Spinal cord (tissue), 10 donors: Measurements from ENCODE around the gene NPLOC4. TPM values are rescaled to one million over a fixed set of nuclear protein-coding genes. Genes with fewer than 3 reads are reported as not detected.

Experiments used
- DNase-seq, 6 donors: peaks; one replicate each; pipeline versions ENCODE4 v3.0.0 to v3.0.0-alpha.2; 2013 to 2015; ENCODE audit warnings: low spot score in 6 of 6, low read depth in 4 of 6
- H3K27ac ChIP-seq: one replicate; pipeline ENCODE4 v1.5.1; 2013; ENCODE audit warnings: low read depth, low read length, control low read depth
- H3K27me3 ChIP-seq: one replicate; pipeline ENCODE4 v1.6.1; 2013; ENCODE audit warnings: low read length; ENCODE audit not compliant: control insufficient read depth, insufficient read depth
- H3K36me3 ChIP-seq: one replicate; pipeline ENCODE4 v1.6.1; 2013; ENCODE audit warnings: low read length; ENCODE audit not compliant: control insufficient read depth, insufficient read depth
- H3K4me1 ChIP-seq: one replicate; pipeline ENCODE4 v1.6.1; 2013; ENCODE audit warnings: low read length; ENCODE audit not compliant: control insufficient read depth, insufficient read depth
- H3K4me3 ChIP-seq: one replicate; pipeline ENCODE4 v1.5.1; 2013; ENCODE audit warnings: low read depth, low read length, control low read depth
- H3K9me3 ChIP-seq: one replicate; pipeline ENCODE4 v1.6.1; 2013; ENCODE audit warnings: low read length; ENCODE audit not compliant: control insufficient read depth, insufficient read depth
- WGBS: methylation state at CpG from one replicate; pipeline ENCODE4 v1.1.5; 2013; ENCODE audit warnings: missing lambda C conversion rate; ENCODE audit not compliant: insufficient coverage; 5-methylcytosine and 5-hydroxymethylcytosine counted together
- long read RNA-seq, 4 donors: transcript quantifications; one replicate each; lab custom pipeline, GENCODE V29; 2026
- polyA plus RNA-seq, 2 donors: library from polyadenylated mRNA; unstranded; fragments of 120-200 nt; gene quantifications; one replicate each; pipeline ENCODE4 v1.2.1, GENCODE V29; 2013; ENCODE audit not compliant: insufficient read length in 2 of 2
- total RNA-seq, 2 donors: library from RNA; depleted of rRNA in 1 of 2; stranded (reverse); fragments of 120-200 nt in 1 of 2; fragments of >200 nt in 1 of 2; gene quantifications; one replicate each; pipeline versions ENCODE4 v1.2.3 to v1.2.4, GENCODE V29; 2013 to 2014
- donor health status: healthy.

NPLOC4 gene
- total RNA-seq, result 10 to 100 TPM; 38.8 to 40.1 TPM
- polyA plus RNA-seq, result 10 to 100 TPM; 46.0 to 60.6 TPM
- long read RNA-seq, donor 1, full-length matches to known transcripts, result 6 of 31 reads
- long read RNA-seq, donor 1, partial matches to known transcripts, result 25 of 31 reads
- long read RNA-seq, donor 1, other reads (novel, unspliced or antisense), result 0 of 31 reads
- long read RNA-seq, donor 2, full-length matches to known transcripts, result 4 of 9 reads
- long read RNA-seq, donor 2, partial matches to known transcripts, result 5 of 9 reads
- long read RNA-seq, donor 2, other reads (novel, unspliced or antisense), result 0 of 9 reads
- long read RNA-seq, donor 3, full-length matches to known transcripts, result 1 of 1 reads
- long read RNA-seq, donor 3, partial matches to known transcripts, result 0 of 1 reads
- long read RNA-seq, donor 3, other reads (novel, unspliced or antisense), result 0 of 1 reads
- long read RNA-seq, donor 4, full-length matches to known transcripts, result 4 of 12 reads
- long read RNA-seq, donor 4, partial matches to known transcripts, result 8 of 12 reads
- long read RNA-seq, donor 4, other reads (novel, unspliced or antisense), result 0 of 12 reads

GRCh38 chr17:81636505-81637288, at the start of gene NPLOC4, which contains the start of gene TSPAN10:
Gene NPLOC4, minus strand, starts transcription at chr17:81637112. Its CDS starts 182 bp downstream, at chr17:81636930.
Gene TSPAN10, plus strand, starts transcription at chr17:81637196. Its CDS starts 5,217 bp downstream, at chr17:81642413.
- Histone ChIP-seq H3K36me3 (peaks cover 3% of the 10 kb centered on the region), H3K27me3 (no peaks in the 10 kb centered on the region), H3K27ac (peak within 1 kb of the TSS; percentile 69), H3K4me3 (peak within 1 kb of the TSS; percentile 92), H3K4me1 (peaks cover 18% of the 10 kb centered on the region), H3K9me3 (no peaks in the 10 kb centered on the region)
- WGBS, result under 1% methylated on average over 75 of the region's 77 CpGs
- DNase-seq, result peak; percentile 69 to 95 (median 79)

DNA sequence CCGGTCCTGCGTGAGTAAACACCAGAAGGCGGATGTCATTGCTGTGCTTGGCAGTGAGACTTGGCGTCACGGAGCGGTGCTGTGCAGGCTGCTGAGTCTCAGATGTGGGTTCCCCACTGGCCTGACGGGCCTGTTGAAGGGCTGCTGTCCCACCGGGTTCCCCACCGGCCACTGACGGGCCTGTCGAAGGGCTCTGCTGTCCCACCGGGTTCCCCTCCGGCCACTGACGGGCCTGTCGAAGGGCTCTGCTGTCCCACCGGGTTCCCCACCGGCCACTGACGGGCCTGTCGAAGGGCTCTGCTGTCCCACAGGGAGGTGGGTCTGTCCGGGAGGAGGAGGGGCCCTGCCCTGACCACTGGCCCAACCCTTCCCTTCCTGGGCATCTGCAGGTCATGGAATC, 49.7 kb upstream of the NPLOC4 start:
- H3K9me3 ChIP-seq, result no peaks in the 10 kb centered on the region
- no peaks in the 10 kb centered on the region for H3K27me3 ChIP-seq
- H3K4me1 ChIP-seq, result peaks cover 34% of the 10 kb centered on the region
- peaks cover 72% of the 10 kb centered on the region for H3K36me3 ChIP-seq
- 95% methylated on average over 20 of the region's 20 CpGs for WGBS
- no peak overlapping the region for H3K4me3 ChIP-seq
- no peak overlapping the region for H3K27ac ChIP-seq
- DNase-seq, result no peak

DNA sequence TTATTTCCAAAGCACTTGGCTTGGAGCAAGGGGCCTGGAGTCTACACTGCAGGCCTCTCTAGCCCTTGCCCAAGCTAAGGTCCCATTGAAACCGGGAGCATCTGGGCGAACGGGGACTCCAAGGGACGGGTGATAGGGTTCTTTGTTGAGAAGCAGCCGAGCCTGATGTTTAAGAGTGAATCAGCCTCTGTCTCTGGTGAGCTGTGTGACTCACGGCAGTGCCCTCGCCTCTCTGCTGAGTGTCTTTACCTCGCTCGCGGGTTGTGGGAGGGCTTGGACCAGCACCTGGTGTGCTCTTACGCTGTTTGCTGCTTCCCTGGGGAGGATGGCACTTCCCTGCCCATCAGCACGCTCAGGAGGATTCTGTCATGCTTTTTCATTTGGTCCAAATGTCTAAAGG, 48.2 kb upstream of the NPLOC4 start:
- Histone ChIP-seq H3K27ac (no peak overlapping the region), H3K36me3 (peaks cover 72% of the 10 kb centered on the region), H3K4me1 (peaks cover 37% of the 10 kb centered on the region), H3K27me3 (no peaks in the 10 kb centered on the region), H3K9me3 (no peaks in the 10 kb centered on the region), H3K4me3 (no peak overlapping the region)
- 74% methylated on average over 12 of the region's 12 CpGs for WGBS
- no peak for DNase-seq

DNA sequence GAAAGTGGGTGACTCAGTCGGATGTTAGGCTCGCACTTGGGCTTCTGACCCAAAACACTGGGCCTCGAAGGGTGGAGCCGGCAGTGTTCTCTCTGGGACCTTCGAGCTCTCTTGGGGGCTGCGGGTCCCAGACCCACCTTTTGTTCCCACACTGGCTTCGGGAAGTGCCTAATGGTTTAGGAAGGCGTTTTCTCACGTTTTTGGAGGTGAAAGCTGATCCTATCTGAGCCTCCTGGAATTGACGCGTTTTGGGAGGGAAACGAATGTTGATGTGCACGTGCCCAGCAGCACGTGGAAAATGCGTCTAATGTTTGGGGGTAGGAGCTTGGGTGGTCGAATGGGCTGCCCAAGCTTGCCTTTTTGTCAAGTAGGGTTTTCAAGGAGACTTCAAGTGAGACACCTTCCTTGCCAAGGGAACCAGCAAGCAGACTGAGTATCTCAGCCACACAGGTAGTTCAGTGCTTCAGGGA, 47.6 kb upstream of the NPLOC4 start:
- no peak for DNase-seq
- H3K4me3 ChIP-seq, result peak overlapping the region; percentile 97
- H3K4me1 ChIP-seq, result peaks cover 37% of the 10 kb centered on the region
- H3K36me3 ChIP-seq, result peaks cover 72% of the 10 kb centered on the region
- no peaks in the 10 kb centered on the region for H3K9me3 ChIP-seq
- H3K27ac ChIP-seq, result no peak overlapping the region
- 8% methylated on average over 16 of the region's 16 CpGs for WGBS
- no peaks in the 10 kb centered on the region for H3K27me3 ChIP-seq

GRCh38 chr17:81683584-81684441, 46.9 kb upstream of the NPLOC4 start, which contains the start of the genes ARL16 and HGS:
Gene ARL16, minus strand, starts transcription at chr17:81683797. Its CDS starts 44 bp downstream, at chr17:81683753.
Gene HGS, plus strand, starts transcription at chr17:81684011. Its CDS starts 56 bp downstream, at chr17:81684067.
- Histone ChIP-seq H3K4me1 (peaks cover 37% of the 10 kb centered on the region), H3K27ac (peak within 1 kb of the TSS; percentile 67), H3K27me3 (no peaks in the 10 kb centered on the region), H3K36me3 (peaks cover 70% of the 10 kb centered on the region), H3K4me3 (peak within 1 kb of the TSS; percentile 97), H3K9me3 (no peaks in the 10 kb centered on the region)
- peak; percentile 96 to 100 (median 99) for DNase-seq
- under 1% methylated on average over 112 of the region's 112 CpGs for WGBS

DNA sequence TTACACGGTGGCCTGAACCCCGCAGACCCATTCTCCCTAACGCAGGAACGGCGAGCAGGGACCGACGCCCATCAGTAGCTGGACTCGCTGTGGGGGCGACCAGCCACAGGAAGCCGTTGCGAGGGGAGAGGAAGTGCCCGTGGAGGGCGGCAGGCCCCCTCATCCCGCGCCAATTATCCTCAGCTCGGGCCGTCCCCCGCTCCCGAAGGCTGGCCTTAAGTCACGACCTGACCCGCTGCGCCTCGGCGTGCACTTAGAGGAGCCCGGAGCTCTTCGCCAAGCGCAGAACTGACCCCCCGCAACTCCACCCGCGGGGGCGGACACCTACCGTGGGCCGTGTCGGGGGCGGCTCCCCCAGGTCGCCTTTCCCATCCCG, 46.3 kb upstream of the NPLOC4 start:
- H3K4me1 ChIP-seq, result peaks cover 37% of the 10 kb centered on the region
- DNase-seq, result no peak
- peak overlapping the region; percentile 67 for H3K27ac ChIP-seq

DNA sequence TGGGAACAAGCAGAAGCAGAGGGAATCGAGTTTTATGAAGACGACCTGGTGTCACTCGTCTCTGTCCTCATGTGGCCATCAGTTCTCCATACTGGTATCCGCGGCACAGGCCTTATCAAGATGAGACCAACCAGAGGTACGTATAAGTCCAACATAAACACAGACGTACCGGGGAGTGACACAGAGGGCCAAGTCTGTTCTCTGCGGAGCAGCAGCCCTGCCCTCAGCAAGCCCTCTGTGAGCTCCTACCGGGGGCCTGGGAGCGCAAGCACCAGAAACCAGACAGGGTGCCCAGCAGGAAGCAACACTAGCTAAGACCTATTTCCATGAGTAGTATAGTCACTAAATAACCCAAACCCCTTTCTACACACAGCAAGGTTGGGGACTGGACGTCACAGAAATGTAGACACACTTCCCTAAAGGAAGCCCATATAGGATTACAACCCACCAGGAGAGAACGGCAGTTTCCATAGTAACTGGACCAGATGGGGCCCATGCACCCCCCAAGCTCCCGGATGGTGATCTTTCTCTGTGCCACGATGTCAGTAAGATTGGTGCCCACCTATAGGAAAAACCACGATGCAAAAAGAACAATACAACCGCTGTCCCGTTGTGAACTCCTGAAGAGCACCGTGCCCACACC, 45.8 kb upstream of the NPLOC4 start:
- peak in 1 of 6 donors; percentile 20 for DNase-seq
- 40% methylated on average over 16 of the region's 19 CpGs for WGBS
- Histone ChIP-seq H3K27me3 (no peaks in the 10 kb centered on the region), H3K4me1 (peaks cover 37% of the 10 kb centered on the region), H3K4me3 (peak overlapping the region; percentile 97), H3K36me3 (peaks cover 61% of the 10 kb centered on the region), H3K27ac (no peak overlapping the region), H3K9me3 (no peaks in the 10 kb centered on the region)

More for the DNA sequence above, 46.3 kb upstream of the NPLOC4 start:
- WGBS, result under 1% methylated on average over 37 of the region's 37 CpGs
- no peaks in the 10 kb centered on the region for H3K27me3 ChIP-seq
- H3K36me3 ChIP-seq, result peaks cover 66% of the 10 kb centered on the region
- H3K9me3 ChIP-seq, result no peaks in the 10 kb centered on the region
- peak overlapping the region; percentile 97 for H3K4me3 ChIP-seq

- Histone ChIP-seq H3K4me3 (no peak overlapping the region), H3K36me3 (peaks cover 59% of the 10 kb centered on the region), H3K9me3 (no peaks in the 10 kb centered on the region), H3K4me1 (peaks cover 44% of the 10 kb centered on the region), H3K27me3 (no peaks in the 10 kb centered on the region), H3K27ac (no peak overlapping the region)
- DNase-seq, result peak in 1 of 6 donors; percentile 36
- 34% methylated on average over 17 of the region's 17 CpGs for WGBS
These were observed 44.8 kb upstream of the NPLOC4 start for GRCh38 chr17:81681672-81682071.
